ENCODE data around the gene SNAPC5.

The SNAPC5 gene

DNA sequence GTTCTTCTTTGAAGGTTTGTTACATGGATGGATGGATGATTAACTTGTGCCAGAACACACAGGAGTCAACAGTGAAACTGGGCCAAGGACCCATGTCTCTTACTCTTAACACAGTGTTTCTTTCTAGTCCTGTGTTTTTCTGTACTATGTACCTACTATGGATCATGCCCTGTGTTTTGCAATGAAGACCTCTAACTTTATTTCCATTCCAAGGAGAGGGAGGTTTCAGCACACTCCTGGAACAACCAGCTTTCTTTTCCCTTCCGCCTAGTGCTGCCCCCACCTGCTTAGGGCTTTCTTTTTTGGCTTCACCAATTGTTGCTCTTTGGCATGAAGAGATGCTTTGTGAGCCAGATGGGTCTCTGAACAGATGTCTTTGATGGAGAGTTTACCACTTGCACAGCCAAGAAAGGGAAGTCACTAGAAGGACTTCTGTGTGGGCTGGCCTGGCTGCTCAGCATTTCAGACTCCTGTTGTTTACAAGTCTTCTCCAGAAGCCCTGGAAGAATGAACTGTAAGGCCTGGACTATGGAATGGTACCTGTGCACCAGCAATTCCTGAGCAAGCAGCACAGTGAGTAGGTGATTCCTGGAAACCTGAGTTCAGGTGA lies 44.5 kb downstream of the SNAPC5 start:
- DNase-seq, result no peak

DNA sequence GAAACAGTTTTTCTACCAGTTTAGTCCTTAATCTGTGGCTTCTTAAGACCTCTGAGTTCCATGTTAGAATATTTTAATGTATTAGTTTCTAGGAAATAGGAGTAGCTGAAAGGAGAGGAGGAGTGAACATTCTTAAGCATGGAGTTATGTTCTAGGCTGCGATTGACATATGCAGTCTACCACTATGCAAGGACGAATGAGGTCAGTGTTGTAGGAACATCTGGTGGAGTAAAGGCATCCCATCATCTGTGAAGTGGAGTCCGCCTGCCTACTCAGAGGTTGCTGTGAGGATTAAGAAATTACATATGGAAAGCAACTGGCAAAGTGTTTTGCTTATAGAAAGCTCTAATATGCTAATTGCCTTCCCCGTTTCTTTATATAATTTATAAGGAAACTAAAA lies 45.1 kb downstream of the SNAPC5 start:
- DNase-seq, result no peak
